Spleen (tissue), 13 donors: ENCODE data around the gene CAMK1D. TPM values are rescaled to one million over a fixed set of nuclear protein-coding genes. Genes with fewer than 3 reads are reported as not detected.
"Not testable (repeated sequence)": the region's sequence is repeated elsewhere in the genome, so short reads cannot be mapped to it uniquely, and the experiment has no call there.

ENCODE experiments used
- DNase-seq: peaks from one replicate; pipeline ENCODE4 v3.0.0-alpha.2; 2020
- H3K27ac ChIP-seq, 8 donors: fragments of 200-600 bp; sonication (generic) in 7 of 8; 1 replicate in 4 of 8; 2 replicates in 4 of 8; pipeline versions ENCODE4 v1.5.0 to v1.8.0; 2016 to 2021; ENCODE audit warnings: inconsistent platforms in 4 of 8, mild to moderate bottlenecking in 4 of 8, moderate library complexity in 1 of 8
- H3K27me3 ChIP-seq, 7 donors: fragments of 200-600 bp; sonication (generic) in 6 of 7; replicated peaks in 1 of 7; 1 replicate in 4 of 7; 2 replicates in 3 of 7; pipeline versions ENCODE4 v1.5.0 to v1.8.0; 2016 to 2021; ENCODE audit warnings: inconsistent platforms in 3 of 7, mild to moderate bottlenecking in 1 of 7
- H3K36me3 ChIP-seq, 6 donors: fragments of 200-600 bp; sonication (generic) in 5 of 6; 1 replicate in 4 of 6; 2 replicates in 2 of 6; pipeline versions ENCODE4 v1.5.0 to v1.8.0; 2016 to 2021; ENCODE audit warnings: inconsistent platforms in 2 of 6
- H3K4me1 ChIP-seq, 6 donors: fragments of 200-600 bp; sonication (generic) in 5 of 6; 1 replicate in 3 of 6; 2 replicates in 3 of 6; pipeline versions ENCODE4 v1.5.0 to v1.8.0; 2016 to 2021; ENCODE audit warnings: inconsistent platforms in 3 of 6
- H3K4me3 ChIP-seq, 8 donors: fragments of 200-600 bp; sonication (generic) in 7 of 8; 1 replicate in 4 of 8; 2 replicates in 4 of 8; pipeline versions ENCODE4 v1.5.0 to v1.8.0; 2016 to 2021; ENCODE audit warnings: inconsistent platforms in 4 of 8, mild to moderate bottlenecking in 4 of 8, moderate library complexity in 2 of 8
- H3K9me3 ChIP-seq, 8 donors: fragments of 200-600 bp; sonication (generic) in 7 of 8; 1 replicate in 4 of 8; 2 replicates in 4 of 8; pipeline versions ENCODE4 v1.5.0 to v1.8.0; 2016 to 2021; ENCODE audit warnings: inconsistent platforms in 4 of 8
- POLR2A ChIP-seq, 3 donors: fragments of 450-650 bp; IDR thresholded peaks; one replicate each; pipeline ENCODE4 v1.5.1; 2017; ENCODE audit warnings: antibody characterized with exemption in 3 of 3, mild to moderate bottlenecking in 1 of 3
- POLR2AphosphoS5 ChIP-seq, 3 donors: sonication (generic); formaldehyde crosslinking; IDR thresholded peaks; one replicate each; pipeline ENCODE4 v1.5.1; 2017; ENCODE audit warnings: antibody characterized with exemption in 3 of 3
- WGBS, 5 donors: extraction: QIAGEN DNeasy Blood & Tissue Kit in 3 of 5; methylation state at CpG; one replicate each; pipeline versions ENCODE4 v1.1.5 to v1.1.7; 2013 to 2018; 5-methylcytosine and 5-hydroxymethylcytosine counted together
- intact Hi-C: fragments of 100-400 bp; cut with DNase I; formaldehyde crosslinking; loops from one replicate; pipeline ENCODE4 v1.15.0; 2023; ENCODE audit warnings: low total_unique reads
- long read RNA-seq, 2 donors: transcript quantifications; one replicate each; lab custom pipeline, GENCODE V29; 2026
- polyA plus RNA-seq, 3 donors: library from polyadenylated mRNA; stranded (reverse); fragments of 200-250 nt; gene quantifications; one replicate each; pipeline ENCODE4 v1.2.1, GENCODE V29; 2013
- total RNA-seq, 7 donors: library from RNA; depleted of rRNA in 3 of 7; stranded (reverse); fragments of >200 nt in 3 of 7; fragmentation: NEBNext Ultra II Directional in 4 of 7; extraction: Animal tissue kit (Norgen Biotek cat#: 25700) in 4 of 7; gene quantifications; one replicate each; pipeline versions ENCODE4 v1.1.0 to v1.2.1, GENCODE V29; 2016 to 2021
- TF ChIP-seq, protein P1 (sequence below), 11 experiments: fragments of 200-600 bp in 7 of 11; fragments of 450-650 bp in 4 of 11; sonication (generic) in 4 of 11; IDR thresholded peaks in 8 of 11; conservative IDR thresholded peaks in 3 of 11; 1 replicate in 7 of 11; 2 replicates in 4 of 11; pipeline versions ENCODE4 v1.4.0 to v1.8.0; 2016 to 2021; ENCODE audit warnings: antibody characterized with exemption in 11 of 11, inconsistent platforms in 4 of 11, mild to moderate bottlenecking in 1 of 11
- donor health status: healthy with polysubstance abuse.
- donor health status: DM: no; HTN: no; CAD: no; lungs with moderate emphysema.
- donor health status: DM: no; HTN: no; CAD: no.
- donor health status: Bipolar disorder and iron deficiency.
- donor health status: healthy.
- donor health status: DM: no; HTN: no; CAD: no.
- donor health status: DM: yes; HTN: yes; CAD: no.

The CAMK1D gene
- total RNA-seq = 10 to 100 TPM; 18.9 to 34.5 (median 28.3) TPM
- 1 to 10 TPM; 6.8 to 8.9 (median 7.4) TPM for polyA plus RNA-seq
- long read RNA-seq, donor 1 = 0 reads
- long read RNA-seq, donor 2 = 0 reads

DNA sequence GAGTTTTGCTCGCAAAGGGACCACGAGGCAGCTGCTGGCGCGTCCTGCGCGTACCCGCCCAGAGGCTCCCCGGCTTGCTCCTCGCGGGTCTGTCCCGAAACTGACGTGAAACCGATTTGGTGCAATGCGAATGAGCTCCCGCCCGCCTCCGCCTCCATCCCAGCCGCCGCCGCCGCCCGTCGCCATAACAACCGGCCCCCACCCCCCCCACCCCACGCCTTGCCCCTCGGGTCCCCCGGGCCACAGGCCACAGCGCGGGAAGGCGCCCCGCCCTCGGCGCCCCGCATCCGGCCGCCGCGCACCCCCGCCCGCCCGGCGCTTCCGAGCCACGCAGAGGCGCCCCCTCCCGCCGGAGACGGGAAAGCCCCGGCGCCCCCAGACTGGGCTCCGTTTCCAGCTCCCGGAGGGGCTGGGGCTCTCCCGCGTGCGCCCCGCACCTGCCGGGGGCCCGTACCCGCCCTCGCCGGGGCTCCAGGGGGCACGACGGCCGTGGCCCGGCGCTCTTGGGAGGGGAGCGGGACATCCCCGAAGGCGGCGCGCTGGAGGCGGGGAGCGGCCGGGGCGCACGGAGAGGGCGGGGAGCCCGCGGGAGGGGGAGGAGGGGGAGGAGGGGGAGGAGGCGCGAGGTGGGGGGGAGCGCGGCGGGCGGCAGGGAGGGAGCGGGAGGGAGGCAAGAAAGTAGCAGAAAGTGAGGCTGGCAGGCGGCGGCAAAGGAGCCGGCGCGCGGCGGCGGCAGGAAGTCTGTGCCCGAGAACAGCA lies at the start of gene CAMK1D:
TSS of gene CAMK1D (plus strand) at position 678 of the 759 bp plus-strand sequence.
- H3K36me3 ChIP-seq = no peaks in the 10 kb centered on the region
- H3K4me1 ChIP-seq = peaks cover 9 to 70% (median 39%) of the 10 kb centered on the region in 6 donors
- WGBS, 5 donors = 0 to 1% (median 1%) methylated on average over 37 to 95 of the region's 95 CpGs
- H3K27me3 ChIP-seq = peaks cover 0 to 9% (median 0%) of the 10 kb centered on the region in 7 donors
- TF ChIP-seq POLR2AphosphoS5 (IDR thresholded peaks at IDR 0.05) (peak; percentile 71 to 86 (median 85)), POLR2A (IDR thresholded peaks at IDR 0.05) (no peak)
- TF ChIP-seq, protein P1, sequence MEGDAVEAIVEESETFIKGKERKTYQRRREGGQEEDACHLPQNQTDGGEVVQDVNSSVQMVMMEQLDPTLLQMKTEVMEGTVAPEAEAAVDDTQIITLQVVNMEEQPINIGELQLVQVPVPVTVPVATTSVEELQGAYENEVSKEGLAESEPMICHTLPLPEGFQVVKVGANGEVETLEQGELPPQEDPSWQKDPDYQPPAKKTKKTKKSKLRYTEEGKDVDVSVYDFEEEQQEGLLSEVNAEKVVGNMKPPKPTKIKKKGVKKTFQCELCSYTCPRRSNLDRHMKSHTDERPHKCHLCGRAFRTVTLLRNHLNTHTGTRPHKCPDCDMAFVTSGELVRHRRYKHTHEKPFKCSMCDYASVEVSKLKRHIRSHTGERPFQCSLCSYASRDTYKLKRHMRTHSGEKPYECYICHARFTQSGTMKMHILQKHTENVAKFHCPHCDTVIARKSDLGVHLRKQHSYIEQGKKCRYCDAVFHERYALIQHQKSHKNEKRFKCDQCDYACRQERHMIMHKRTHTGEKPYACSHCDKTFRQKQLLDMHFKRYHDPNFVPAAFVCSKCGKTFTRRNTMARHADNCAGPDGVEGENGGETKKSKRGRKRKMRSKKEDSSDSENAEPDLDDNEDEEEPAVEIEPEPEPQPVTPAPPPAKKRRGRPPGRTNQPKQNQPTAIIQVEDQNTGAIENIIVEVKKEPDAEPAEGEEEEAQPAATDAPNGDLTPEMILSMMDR (IDR thresholded peaks at IDR 0.05 in 8 of 11, conservative IDR thresholded peaks at IDR 0.05 in 3 of 11) = peak in 4 of 11 experiments; percentile 29 to 51 (median 48)
- peak within 1 kb of the TSS; percentile 81 to 98 (median 89) for H3K4me3 ChIP-seq
- intact Hi-C loops = no loop called here
- H3K9me3 ChIP-seq = no peaks in the 10 kb centered on the region
- DNase-seq = peak; percentile 97
- peak within 1 kb of the TSS; percentile 75 to 97 (median 90) for H3K27ac ChIP-seq

DNA sequence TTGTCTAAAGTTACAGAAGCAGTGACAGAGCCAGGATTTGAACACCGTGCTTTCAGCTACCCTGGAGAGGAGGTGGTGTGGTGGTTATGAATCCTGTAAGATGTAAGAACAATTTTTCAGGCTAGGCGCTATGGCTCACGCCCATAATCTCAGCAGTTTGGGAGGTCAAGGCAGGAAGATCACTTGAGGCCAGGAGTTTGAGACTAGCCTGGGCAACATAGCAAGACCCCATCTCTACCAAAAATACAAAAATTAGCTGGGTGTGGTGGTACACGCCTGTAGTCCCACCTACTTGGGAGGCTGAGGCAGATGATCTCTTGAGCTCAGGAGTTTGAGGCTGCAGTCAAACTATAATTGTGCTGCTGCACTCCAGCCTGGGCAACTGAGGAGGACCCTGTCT lies 48.3 kb upstream of the CAMK1D start:
- H3K27ac ChIP-seq, H3K4me1 ChIP-seq, intact Hi-C loops, H3K4me3 ChIP-seq, H3K9me3 ChIP-seq, H3K36me3 ChIP-seq, H3K27me3 ChIP-seq: not testable (repeated sequence)
- DNase-seq = peak; percentile 12
- 93 to 99% (median 97%) methylated on average over 4 of the region's 4 CpGs for WGBS, 5 donors

DNA sequence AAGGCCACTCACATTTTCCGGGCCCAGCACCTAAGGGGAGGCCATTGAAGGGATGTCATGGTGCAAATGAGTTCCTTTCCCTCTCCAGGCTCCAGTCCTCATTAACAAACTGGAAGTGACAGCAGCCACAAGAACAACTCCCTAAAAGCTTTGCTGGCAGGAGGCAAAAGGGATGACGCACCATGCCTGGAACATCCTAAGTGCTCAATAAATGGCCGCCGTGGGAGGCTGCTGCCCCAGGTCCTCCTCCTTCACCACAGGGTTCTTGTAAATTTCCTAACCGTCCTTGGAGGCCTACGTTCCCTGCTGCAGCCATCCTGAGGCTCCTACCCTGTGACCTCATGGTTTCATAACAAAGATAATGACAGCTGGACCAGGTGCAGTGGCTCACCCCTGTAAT lies 41.3 kb upstream of the CAMK1D start:
- H3K36me3 ChIP-seq = no peaks in the 10 kb centered on the region
- WGBS, 5 donors = 74 to 87% (median 85%) methylated on average over 6 of the region's 6 CpGs
- H3K27ac ChIP-seq = no peak overlapping the region
- H3K9me3 ChIP-seq = peaks cover 0 to 5% (median 0%) of the 10 kb centered on the region in 8 donors
- no peaks in the 10 kb centered on the region for H3K4me1 ChIP-seq
- DNase-seq = peak; percentile 48
- H3K4me3 ChIP-seq = no peak overlapping the region
- intact Hi-C loops = no loop called here
- no peak for TF ChIP-seq POLR2AphosphoS5 (IDR thresholded peaks at IDR 0.05)
- TF ChIP-seq, protein P1 (IDR thresholded peaks at IDR 0.05 in 8 of 11, conservative IDR thresholded peaks at IDR 0.05 in 3 of 11) = no peak
- no peak for TF ChIP-seq POLR2A (IDR thresholded peaks at IDR 0.05)
- no peaks in the 10 kb centered on the region for H3K27me3 ChIP-seq

DNA sequence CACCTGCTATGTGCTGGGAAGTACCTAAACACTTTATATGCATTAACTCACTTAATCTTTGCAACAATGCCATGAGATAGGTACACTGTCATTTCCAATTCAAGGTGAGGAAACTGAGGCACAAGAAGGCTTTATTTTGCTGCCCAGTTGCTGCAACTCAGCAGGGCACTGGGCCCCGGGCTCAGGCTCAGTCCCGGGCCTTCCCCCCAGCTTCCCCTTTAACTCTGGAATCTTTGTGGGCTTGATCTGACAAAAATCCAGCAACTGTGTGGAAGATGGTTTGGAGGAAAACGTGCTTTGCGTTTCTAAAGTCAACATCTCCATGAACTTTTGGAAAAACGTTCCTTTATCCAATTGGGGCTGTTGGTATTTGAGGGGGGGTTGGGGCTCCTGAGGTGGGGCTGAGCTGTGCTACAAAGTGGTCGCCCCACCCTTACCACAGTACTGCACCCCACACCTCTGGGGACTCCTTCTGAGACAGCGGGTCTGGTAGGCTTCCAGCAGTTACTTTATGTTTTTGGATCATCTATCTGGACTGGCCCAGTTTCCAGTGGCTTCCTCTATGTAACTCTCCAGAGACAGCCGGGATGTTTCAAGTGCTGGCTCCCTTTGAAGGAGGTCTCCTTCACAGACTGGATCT lies 40.5 kb upstream of the CAMK1D start:
- intact Hi-C loops = no loop called here
- no peaks in the 10 kb centered on the region for H3K4me1 ChIP-seq
- TF ChIP-seq POLR2AphosphoS5 (IDR thresholded peaks at IDR 0.05) = no peak
- no peak for TF ChIP-seq POLR2A (IDR thresholded peaks at IDR 0.05)
- TF ChIP-seq, protein P1 (IDR thresholded peaks at IDR 0.05 in 8 of 11, conservative IDR thresholded peaks at IDR 0.05 in 3 of 11) = no peak
- no peak overlapping the region for H3K4me3 ChIP-seq
- H3K27me3 ChIP-seq = no peaks in the 10 kb centered on the region
- peaks cover 0 to 5% (median 0%) of the 10 kb centered on the region in 8 donors for H3K9me3 ChIP-seq
- H3K27ac ChIP-seq = no peak overlapping the region
- H3K36me3 ChIP-seq = no peaks in the 10 kb centered on the region
- WGBS, 5 donors = 73 to 86% (median 74%) methylated on average over 8 of the region's 8 CpGs
- DNase-seq = no peak

DNA sequence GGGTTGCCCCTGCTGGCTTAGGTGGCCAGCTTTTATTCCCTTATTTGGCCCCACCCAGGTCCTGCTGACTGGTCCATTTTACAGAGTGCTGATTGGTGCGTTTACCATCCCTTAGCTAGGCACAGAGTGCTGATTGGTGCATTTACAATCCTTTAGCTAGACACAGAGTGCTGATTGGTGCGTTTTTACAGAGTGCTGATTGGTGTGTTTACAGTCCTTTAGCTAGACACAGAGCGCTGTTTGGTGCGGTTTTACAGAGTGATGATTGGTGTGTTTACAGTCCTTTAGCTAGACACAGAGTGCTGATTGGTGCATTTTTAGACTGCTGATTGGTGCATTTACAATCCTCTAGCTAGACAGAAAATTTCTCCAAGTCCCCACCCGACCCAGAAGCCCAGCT lies 39.6 kb upstream of the CAMK1D start:
- H3K36me3 ChIP-seq, DNase-seq, intact Hi-C loops, H3K4me3 ChIP-seq, H3K27me3 ChIP-seq, H3K27ac ChIP-seq, H3K9me3 ChIP-seq, H3K4me1 ChIP-seq: not testable (repeated sequence)
- 72 to 97% (median 81%) methylated on average over 5 of the region's 5 CpGs for WGBS, 5 donors
